ENCODE results near the gene ERBB2.
"Not testable (repeated sequence)": the region's sequence is repeated elsewhere in the genome, so short reads cannot be mapped to it uniquely, and the experiment has no call there.

Gene ERBB2

DNA sequence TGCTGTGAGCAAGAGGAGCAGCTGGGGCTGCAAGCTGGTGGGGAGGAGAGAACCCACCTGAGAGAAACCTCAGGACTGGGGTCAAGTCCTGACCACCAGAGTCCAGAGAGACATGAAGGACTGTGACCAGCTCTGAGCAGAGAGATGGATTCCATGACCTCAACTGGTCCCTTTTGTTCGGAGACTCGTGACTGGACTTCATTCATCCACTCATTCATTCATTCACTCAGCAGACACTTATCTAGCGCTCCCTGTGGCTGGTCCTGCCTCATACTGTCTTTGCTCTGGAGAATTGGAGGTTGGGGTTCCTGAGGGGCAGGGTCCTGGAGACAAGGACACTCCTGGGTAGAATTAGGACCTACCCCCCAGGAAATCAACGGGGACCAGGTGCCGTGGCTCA is 4.0 kb downstream of the ERBB2 start:
- DNase-seq (ENCODE audit: low read depth in 2 of 2), result no peak

GRCh38 chr17:39704821-39705551 is 5.1 kb downstream of the ERBB2 start:
- DNase-seq (ENCODE audit: low read depth in 2 of 2), result no peak

DNA sequence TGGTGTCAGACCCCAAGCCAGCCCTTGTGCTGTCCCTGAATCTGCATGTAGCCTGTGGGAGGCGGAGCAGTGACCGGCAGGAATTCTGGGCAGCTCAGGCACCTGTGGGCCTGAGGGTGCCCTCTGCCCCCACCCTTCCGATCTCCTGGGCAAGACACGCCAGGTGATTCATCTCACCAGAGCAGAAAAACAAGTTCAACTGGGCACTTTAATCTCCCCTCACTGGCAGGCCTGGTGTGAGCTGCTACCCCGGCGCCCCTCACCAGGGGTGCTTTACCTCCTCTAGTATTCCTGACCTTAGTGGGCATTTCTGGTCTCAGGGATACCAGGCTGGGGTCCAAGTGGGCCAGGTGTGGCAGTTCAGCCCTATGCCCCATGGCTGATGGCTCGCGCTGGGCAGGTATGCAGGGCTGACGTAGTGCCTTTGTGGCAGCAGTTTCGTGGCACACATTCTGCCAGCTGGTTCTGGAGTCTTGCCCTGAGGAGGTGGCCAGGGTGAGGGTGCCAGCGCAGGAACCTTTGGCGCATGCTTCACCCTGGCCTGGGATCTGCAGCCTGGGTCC is 6.0 kb downstream of the ERBB2 start:
- DNase-seq (ENCODE audit: low read depth in 2 of 2), result no peak

GRCh38 chr17:39706383-39706782 is 6.5 kb downstream of the ERBB2 start:
- no peak for DNase-seq (ENCODE audit: low read depth in 2 of 2)

GRCh38 chr17:39706921-39707337 is 7.1 kb downstream of the ERBB2 start:
- no peak for DNase-seq (ENCODE audit: low read depth in 2 of 2)

- no peak for DNase-seq (ENCODE audit: low read depth in 2 of 2)
Observed at GRCh38 chr17:39709319-39709997, 9.6 kb downstream of the ERBB2 start.

GRCh38 chr17:39709998-39710964 is 10.4 kb downstream of the ERBB2 start:
- DNase-seq (ENCODE audit: low read depth in 2 of 2), result no peak

DNA sequence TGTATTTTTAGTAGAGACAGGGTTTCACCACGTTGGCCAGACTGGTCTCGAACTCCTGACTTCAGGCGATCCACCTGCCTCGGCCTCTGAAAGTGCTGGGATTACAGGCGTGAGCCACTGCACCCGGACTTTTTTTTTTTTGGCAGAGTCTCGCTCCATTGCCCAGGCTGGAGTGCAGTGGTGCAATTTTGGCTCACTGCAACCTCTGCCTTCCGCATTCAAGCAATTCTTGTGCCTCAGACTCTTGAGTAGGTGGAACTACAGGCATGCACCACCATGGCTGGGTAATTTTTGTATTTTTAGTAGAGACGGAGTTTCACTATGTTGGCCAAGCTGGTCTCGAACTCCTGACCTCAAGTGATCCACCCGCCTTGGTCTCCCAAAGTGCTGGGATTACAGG is 11.2 kb downstream of the ERBB2 start:
- not testable (repeated sequence) for DNase-seq (ENCODE audit: low read depth in 2 of 2)

DNA sequence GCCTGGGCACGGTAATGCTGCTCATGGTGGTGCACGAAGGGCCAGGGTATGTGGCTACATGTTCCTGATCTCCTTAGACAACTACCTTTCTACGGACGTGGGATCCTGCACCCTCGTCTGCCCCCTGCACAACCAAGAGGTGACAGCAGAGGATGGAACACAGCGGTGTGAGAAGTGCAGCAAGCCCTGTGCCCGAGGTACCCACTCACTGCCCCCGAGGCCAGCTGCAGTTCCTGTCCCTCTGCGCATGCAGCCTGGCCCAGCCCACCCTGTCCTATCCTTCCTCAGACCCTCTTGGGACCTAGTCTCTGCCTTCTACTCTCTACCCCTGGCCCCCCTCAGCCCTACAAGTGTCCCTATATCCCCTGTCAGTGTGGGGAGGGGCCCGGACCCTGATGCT is 12.0 kb downstream of the ERBB2 start:
- no peak for DNase-seq (ENCODE audit: low read depth in 2 of 2)

- no peak for DNase-seq (ENCODE audit: low read depth in 2 of 2)
Observed at GRCh38 chr17:39714234-39714633, 14.4 kb downstream of the ERBB2 start.

GRCh38 chr17:39715375-39716072 is 15.7 kb downstream of the ERBB2 start:
- DNase-seq (ENCODE audit: low read depth in 2 of 2), result no peak

- no peak for DNase-seq (ENCODE audit: low read depth in 2 of 2)
Observed at GRCh38 chr17:39716073-39716818, 16.4 kb downstream of the ERBB2 start.

- no peak for DNase-seq (ENCODE audit: low read depth in 2 of 2)
Observed at GRCh38 chr17:39716879-39717536, 17.1 kb downstream of the ERBB2 start.

- DNase-seq (ENCODE audit: low read depth in 2 of 2), result no peak
Observed at GRCh38 chr17:39717660-39718059, 17.8 kb downstream of the ERBB2 start.

DNA sequence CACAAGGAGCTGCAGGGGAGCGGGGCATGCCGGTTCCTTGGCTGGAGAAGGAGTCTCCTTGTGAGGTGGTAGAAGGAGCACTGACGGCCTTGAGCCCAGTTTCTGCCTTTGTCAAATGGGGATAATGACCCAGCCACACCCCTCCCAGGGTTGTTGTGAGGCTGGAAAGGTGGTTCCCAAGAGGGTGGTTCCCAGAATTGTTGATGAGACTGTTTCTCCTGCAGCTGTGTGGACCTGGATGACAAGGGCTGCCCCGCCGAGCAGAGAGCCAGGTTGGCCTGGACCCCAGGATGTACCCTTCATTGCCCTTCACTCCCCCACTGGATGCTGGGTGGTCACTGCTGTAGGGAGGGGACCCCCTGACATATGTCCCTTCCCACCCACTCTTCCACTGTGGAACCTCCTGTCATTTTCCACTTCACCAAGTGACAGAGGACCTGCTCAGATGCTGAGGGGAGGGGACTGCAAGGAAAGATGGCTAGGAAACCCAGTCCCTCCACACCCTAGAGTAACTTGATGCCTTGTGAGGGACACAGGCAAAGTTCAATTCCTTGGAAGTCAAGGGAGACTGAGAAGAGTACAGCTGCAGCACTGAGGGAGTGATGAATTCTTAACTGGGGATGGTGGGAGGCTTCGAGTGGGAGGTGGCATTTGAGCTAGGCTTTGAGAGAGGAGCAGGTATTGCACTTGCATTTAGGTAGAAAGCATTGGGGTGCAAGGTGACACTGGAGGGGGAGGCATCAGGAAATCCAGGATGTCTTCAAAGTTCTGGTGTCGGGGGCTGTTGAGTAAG is 19.9 kb downstream of the ERBB2 start:
- no peak for DNase-seq (ENCODE audit: low read depth in 2 of 2)

- no peak for DNase-seq (ENCODE audit: low read depth in 2 of 2)
Observed at GRCh38 chr17:39722104-39722503, 22.2 kb downstream of the ERBB2 start.

- no peak for DNase-seq (ENCODE audit: low read depth in 2 of 2)
Observed at GRCh38 chr17:39722965-39723848, 23.3 kb downstream of the ERBB2 start.

- no peak for DNase-seq (ENCODE audit: low read depth in 2 of 2)
Observed at GRCh38 chr17:39724731-39725130, 24.9 kb downstream of the ERBB2 start.
